HG03558 (cell line): ENCODE results near the gene SUPT4H1.

Experiments used
- ATAC-seq: cut with Tn5 transposase; IDR thresholded peaks from one replicate; pipeline ENCODE4 v1.9.1; 2021; ENCODE audit warnings: moderate number of reproducible peaks; ENCODE audit not compliant: unreplicated experiment; ENCODE audit errors: extremely low read depth

Gene SUPT4H1

GRCh38 chr17:58381124-58382035 is 29.4 kb upstream of the SUPT4H1 start:
- ATAC-seq: no peak

- no peak for ATAC-seq
Measured at GRCh38 chr17:58380207-58381123, 28.5 kb upstream of the SUPT4H1 start.

GRCh38 chr17:58379511-58379824 is 27.5 kb upstream of the SUPT4H1 start:
- ATAC-seq: no peak

GRCh38 chr17:58378733-58379510 is 26.9 kb upstream of the SUPT4H1 start:
- ATAC-seq: no peak

- ATAC-seq: no peak
Measured at GRCh38 chr17:58377661-58378060, 25.7 kb upstream of the SUPT4H1 start.

GRCh38 chr17:58377093-58377601 is 25.1 kb upstream of the SUPT4H1 start:
- no peak for ATAC-seq

- ATAC-seq: no peak
Measured at GRCh38 chr17:58376472-58377000, 24.5 kb upstream of the SUPT4H1 start.

- no peak for ATAC-seq
Measured at GRCh38 chr17:58375811-58376210, 23.8 kb upstream of the SUPT4H1 start.

GRCh38 chr17:58375256-58375655 is 23.3 kb upstream of the SUPT4H1 start:
- ATAC-seq: no peak

GRCh38 chr17:58373923-58374322 is 21.9 kb upstream of the SUPT4H1 start:
- ATAC-seq: no peak

- no peak for ATAC-seq
Measured at GRCh38 chr17:58373003-58373402, 21.0 kb upstream of the SUPT4H1 start.

GRCh38 chr17:58371300-58371950 is 19.4 kb upstream of the SUPT4H1 start:
- no peak for ATAC-seq

- ATAC-seq: no peak
Measured at GRCh38 chr17:58370716-58371115, 18.7 kb upstream of the SUPT4H1 start.

GRCh38 chr17:58370309-58370708 is 18.3 kb upstream of the SUPT4H1 start:
- no peak for ATAC-seq

GRCh38 chr17:58369214-58370031 is 17.4 kb upstream of the SUPT4H1 start:
- no peak for ATAC-seq

- no peak for ATAC-seq
Measured at GRCh38 chr17:58368860-58369213, 16.8 kb upstream of the SUPT4H1 start.

GRCh38 chr17:58367461-58367860 is 15.5 kb upstream of the SUPT4H1 start:
- no peak for ATAC-seq

GRCh38 chr17:58365980-58366595 is 14.1 kb upstream of the SUPT4H1 start:
- no peak for ATAC-seq
